OCI-LY3 (cell line): ENCODE measurements around the gene TLE4.

Experiments used
- EZH2phosphoT487 ChIP-seq: fragments of 200-600 bp; shearing (Covaris generic); IDR thresholded peaks from 2 replicates; pipeline ENCODE4 v1.6.1; 2018; ENCODE audit warnings: antibody characterized with exemption, mixed run types, low read depth
- TF ChIP-seq, protein P1 (sequence below): fragments of 200-600, 300-600 bp; sonication (generic); IDR thresholded peaks from 2 replicates; pipeline ENCODE4 v1.5.1; 2014; ENCODE audit warnings: antibody characterized with exemption, low read length, low read depth

DNA sequence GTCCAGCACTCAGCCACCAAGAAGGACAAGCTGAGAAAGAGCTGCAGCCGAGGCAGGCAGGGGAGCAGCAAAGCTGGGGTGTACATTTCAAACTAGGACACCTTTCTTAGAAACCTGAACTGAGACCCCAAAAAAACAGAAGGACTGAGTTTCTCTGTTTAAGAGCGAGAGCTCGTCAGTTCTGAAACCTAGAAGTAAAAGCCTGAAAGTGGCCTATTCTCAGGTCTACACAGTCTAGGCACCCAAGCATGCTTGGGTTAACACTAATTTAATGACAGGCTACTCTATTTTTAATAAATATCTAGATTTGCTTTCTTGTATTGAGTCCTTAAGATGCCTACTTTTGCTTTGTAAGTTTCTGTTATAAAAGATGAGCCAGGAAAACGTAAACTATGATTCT, 49.0 kb upstream of the TLE4 start:
- TF ChIP-seq, protein P1, sequence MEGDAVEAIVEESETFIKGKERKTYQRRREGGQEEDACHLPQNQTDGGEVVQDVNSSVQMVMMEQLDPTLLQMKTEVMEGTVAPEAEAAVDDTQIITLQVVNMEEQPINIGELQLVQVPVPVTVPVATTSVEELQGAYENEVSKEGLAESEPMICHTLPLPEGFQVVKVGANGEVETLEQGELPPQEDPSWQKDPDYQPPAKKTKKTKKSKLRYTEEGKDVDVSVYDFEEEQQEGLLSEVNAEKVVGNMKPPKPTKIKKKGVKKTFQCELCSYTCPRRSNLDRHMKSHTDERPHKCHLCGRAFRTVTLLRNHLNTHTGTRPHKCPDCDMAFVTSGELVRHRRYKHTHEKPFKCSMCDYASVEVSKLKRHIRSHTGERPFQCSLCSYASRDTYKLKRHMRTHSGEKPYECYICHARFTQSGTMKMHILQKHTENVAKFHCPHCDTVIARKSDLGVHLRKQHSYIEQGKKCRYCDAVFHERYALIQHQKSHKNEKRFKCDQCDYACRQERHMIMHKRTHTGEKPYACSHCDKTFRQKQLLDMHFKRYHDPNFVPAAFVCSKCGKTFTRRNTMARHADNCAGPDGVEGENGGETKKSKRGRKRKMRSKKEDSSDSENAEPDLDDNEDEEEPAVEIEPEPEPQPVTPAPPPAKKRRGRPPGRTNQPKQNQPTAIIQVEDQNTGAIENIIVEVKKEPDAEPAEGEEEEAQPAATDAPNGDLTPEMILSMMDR: no peak
- TF ChIP-seq EZH2phosphoT487: no peak
